ENCODE results near the gene ACTR2.
"Not testable (repeated sequence)": the region's sequence is repeated elsewhere in the genome, so short reads cannot be mapped to it uniquely, and the experiment has no call there.

ACTR2 gene

GRCh38 chr2:65231121-65231520 is 3.5 kb downstream of the ACTR2 start:
- no peak for DNase-seq

- DNase-seq = no peak
These were observed 4.4 kb downstream of the ACTR2 start for GRCh38 chr2:65231892-65232477.

- no peak for DNase-seq
These were observed 5.0 kb downstream of the ACTR2 start for GRCh38 chr2:65232636-65233035.

- DNase-seq = no peak
These were observed 13.0 kb downstream of the ACTR2 start for GRCh38 chr2:65240657-65241056.

- not testable (repeated sequence) for DNase-seq
These were observed 16.8 kb downstream of the ACTR2 start for GRCh38 chr2:65244452-65244851.

- no peak for DNase-seq
These were observed 25.0 kb downstream of the ACTR2 start for GRCh38 chr2:65252640-65253039.

- DNase-seq = no peak
These were observed 27.7 kb downstream of the ACTR2 start for GRCh38 chr2:65255356-65255755.

- no peak for DNase-seq
These were observed 28.4 kb downstream of the ACTR2 start for GRCh38 chr2:65256054-65256453.

GRCh38 chr2:65257866-65258265 is 30.2 kb downstream of the ACTR2 start:
- DNase-seq = not testable (repeated sequence)

- DNase-seq = no peak
These were observed 34.0 kb downstream of the ACTR2 start for GRCh38 chr2:65261676-65262075.

- no peak for DNase-seq
These were observed 35.6 kb downstream of the ACTR2 start for GRCh38 chr2:65263262-65263661.

GRCh38 chr2:65263986-65264385 is 36.4 kb downstream of the ACTR2 start:
- DNase-seq = no peak

- no peak for DNase-seq
These were observed 37.4 kb downstream of the ACTR2 start for GRCh38 chr2:65264821-65265670.

GRCh38 chr2:65265671-65266045 is 38.0 kb downstream of the ACTR2 start:
- DNase-seq = no peak

GRCh38 chr2:65267008-65267407 is 39.4 kb downstream of the ACTR2 start:
- no peak for DNase-seq

- no peak for DNase-seq
These were observed 41.3 kb downstream of the ACTR2 start for GRCh38 chr2:65268957-65269356.

GRCh38 chr2:65273344-65273743 is 45.7 kb downstream of the ACTR2 start:
- DNase-seq = no peak

- DNase-seq = no peak
These were observed 47.7 kb downstream of the ACTR2 start for GRCh38 chr2:65275141-65275915.

GRCh38 chr2:65276609-65277008 is 49.0 kb downstream of the ACTR2 start:
- DNase-seq = no peak

GRCh38 chr2:65277118-65277517 is 49.5 kb downstream of the ACTR2 start:
- DNase-seq = no peak

GRCh38 chr2:65277791-65278483 is 50.3 kb downstream of the ACTR2 start:
- DNase-seq = peak; percentile 62

GRCh38 chr2:65278531-65278981 is 50.9 kb downstream of the ACTR2 start:
- DNase-seq = no peak

GRCh38 chr2:65279756-65280155 is 52.1 kb downstream of the ACTR2 start:
- DNase-seq = no peak
